RCC 7860 (cell line): Measurements from ENCODE around the gene AKR1B15.

Experiments
- DNase-seq: peaks from one replicate; pipeline ENCODE4 v3.0.0-alpha.2; 2015; ENCODE audit warnings: low spot score
- FAIRE-seq: peaks from 2 replicates; lab custom pipeline; 2012; peaks lifted over from hg19 to GRCh38; lab: Jason Lieb, UNC

AKR1B15 gene

DNA sequence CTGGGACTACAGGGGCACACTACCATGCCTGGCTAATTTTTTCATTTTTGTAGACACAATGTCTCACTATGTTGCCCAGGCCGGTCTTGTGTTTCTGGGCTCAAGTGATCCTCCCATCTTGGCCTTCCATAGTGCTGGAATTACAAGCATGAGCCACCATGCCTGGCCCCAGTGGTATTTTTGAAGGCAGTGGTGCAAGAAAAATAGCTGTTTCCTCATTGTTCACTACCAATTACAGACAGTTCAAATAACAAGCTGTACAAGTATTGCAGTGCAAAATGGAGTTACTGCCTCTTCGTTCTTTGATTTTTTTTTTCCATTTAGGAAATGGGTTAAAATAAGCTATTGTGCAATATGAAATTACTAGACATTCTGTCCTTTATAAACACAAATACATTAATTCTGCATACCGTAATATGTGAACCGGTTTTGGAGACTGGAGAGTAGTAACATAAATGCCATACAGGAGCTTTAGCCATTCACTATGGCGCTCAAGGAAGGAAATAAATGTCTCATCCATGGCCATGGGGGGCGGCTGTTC lies 62.8 kb downstream of the AKR1B15 start:
- no peak for FAIRE-seq
- DNase-seq = no peak

DNA sequence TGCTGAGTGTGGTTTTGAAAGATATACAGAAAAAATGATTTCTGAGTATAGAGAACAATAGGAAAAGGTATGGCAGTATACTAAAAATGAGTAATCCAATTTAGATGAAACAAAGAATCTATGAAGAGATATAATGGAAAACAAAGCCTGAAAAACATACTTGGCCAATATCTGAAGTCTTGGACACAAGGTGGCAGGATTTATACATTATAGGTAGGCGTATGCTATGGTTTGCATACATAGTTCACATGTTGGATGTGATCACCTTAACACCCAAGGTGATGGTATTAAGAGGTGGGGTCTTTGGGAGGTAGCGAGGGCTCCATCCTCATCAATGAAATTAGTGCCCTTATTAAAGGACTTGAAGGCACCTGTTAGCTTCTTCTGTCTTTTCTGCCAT lies 63.3 kb downstream of the AKR1B15 start:
- DNase-seq (no peak), FAIRE-seq (no peak)

DNA sequence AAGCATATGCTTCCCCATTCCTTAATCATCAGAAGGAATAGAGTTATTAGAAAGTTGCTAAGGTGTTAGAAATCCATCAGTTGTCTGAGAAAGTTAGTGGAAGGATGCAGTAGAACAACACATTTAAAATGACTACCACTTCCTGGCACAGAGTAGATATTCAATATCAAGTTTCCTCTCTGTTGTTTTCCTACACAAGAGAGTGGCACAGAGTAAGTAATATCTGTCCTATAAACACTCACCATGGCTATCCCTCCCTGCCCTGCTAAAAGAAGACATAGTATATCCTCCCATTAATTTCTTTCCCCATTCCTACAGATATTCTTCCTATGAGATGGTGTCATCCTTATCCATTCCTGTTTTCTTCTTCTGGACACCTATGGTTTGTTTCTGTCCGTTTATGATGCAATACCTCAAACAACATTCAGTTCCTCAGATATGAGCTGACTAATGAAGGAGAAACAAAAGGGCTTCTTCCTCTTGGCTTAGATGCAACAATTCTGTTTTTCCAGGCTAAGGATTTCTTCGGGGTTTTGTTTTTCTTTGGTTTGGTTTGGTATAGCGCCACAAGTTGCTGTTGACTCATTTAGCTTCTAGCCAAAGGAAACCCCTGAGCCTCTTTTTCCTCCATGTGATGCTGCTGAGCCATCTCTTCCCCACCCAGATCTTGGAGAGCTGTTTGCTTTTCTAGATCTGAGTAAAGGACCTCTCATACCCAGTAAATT lies 64.9 kb downstream of the AKR1B15 start:
- DNase-seq = peak; percentile 85

DNA sequence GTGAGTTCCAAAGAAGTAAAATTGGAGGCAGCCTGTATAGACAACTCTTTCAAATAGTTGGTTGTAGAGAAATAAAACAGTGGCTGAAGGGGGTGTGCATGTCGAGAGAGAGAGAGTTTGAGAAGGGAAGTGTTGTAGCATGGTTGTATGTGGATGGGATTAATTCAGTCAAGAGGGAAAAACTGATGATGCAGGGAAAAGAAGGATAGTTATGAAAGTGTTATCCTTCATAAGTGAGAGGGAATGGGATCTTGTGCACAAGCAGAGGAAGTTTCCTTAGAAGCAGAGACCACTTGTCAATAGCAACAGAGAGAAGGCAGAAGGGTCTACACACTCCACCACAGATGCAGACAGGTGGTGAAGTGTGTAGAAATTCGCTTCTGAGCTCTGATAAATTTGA lies 67.7 kb downstream of the AKR1B15 start:
- DNase-seq (no peak), FAIRE-seq (no peak)

More for the DNA sequence above, 64.9 kb downstream of the AKR1B15 start:
- FAIRE-seq = peak; percentile 76

DNA sequence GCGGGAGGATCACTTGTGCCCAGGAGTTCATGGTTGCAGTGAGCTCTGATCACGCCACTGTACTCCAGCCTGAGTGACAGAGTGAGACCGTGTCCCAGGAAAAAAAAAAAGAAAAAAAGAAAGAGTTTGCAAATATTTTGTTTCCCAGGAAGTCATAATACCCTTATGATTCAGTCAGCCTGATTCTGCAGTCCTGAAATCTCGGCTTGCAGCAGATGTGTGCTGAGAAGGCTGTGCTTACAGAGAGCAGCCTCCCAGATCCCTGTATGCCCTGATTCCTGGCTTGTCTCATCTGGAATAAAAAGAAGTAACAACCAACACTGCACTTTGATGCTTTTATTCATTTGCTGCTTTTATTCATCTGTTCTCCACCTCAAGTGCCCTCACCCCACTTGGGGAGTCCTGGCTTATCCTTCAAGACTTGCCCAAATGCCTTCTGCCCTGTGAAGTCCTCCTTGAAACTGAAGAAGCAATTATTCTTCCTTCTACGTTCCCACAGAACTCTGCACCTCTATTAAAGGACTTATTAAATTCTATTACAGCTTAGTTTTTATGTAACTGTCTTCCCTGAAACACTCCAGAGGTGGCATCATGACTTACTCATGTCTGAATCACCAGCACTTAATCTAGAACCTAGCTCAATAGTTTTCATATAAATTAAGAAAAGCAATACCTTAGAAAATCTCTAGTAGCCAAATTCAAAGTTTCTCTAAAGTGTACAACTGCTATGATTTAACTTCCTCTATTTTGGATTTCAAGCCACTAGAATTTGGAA lies 70.0 kb downstream of the AKR1B15 start:
- DNase-seq (peak; percentile 62), FAIRE-seq (peak; percentile 84)

DNA sequence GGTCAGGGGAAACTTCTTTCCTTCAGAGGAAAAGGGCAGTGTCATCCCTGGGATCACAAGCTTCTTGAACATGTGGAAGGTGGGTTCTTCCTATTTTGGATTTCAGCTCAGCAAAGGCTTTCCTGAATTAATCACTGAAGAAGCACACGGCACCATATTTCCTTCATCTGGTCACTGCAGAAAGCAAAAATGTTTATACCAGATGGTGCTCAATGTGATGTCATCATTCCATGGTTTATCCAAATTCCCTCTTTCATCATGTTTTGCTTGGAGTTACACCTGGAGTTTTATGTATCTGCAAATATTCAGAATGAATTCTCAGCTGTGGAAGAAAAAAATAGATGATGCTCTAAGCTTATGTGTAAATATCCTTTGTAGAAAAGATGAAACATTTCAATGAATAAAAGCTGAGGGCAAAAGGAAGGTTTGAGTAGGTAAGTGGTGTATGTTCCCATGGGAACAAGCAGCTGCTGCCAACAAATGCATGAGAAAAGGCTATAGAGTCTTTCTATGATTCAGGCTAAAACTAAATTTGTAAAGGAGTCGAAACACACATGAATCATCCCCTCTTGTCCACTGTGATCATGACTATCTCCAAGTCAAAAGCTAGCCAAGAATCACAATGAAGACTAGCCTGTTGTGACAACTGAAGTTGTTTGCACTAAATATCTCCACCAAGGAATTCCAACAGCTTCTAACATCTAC lies 70.9 kb downstream of the AKR1B15 start:
- DNase-seq (peak; percentile 95), FAIRE-seq (peak; percentile 56)

DNA sequence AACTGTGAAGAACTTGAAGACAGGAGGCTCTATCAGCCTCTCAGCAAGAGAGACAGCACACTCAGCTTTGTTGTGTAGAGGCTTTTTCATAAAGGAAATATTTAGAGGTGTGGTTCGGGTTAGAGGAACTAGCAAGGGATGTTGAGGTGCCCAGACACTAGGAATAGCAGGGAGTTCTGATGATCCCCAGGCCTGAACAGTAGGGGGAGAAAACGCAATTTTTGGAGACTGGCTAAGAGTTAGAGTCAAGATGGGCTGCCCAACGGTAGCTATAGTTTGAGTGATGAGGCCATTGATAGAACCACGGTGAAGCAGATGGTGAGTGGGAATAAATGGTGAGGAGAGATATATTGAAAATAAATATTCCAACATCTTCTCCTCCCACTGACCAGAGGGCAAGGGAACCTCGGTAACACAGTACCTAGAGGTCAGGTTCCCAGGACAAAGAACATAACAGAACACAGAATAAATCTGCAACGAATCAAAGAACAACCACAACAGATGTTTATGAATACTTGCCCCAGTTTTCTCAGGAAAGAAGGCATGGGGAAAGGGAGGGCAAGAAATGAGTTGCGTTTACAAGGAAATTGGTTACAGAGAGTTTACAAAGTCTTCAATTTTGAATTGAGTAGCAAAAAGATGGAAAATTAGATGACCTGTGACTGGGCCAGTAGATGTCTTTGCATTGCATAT lies 73.5 kb downstream of the AKR1B15 start:
- DNase-seq (no peak), FAIRE-seq (no peak)

DNA sequence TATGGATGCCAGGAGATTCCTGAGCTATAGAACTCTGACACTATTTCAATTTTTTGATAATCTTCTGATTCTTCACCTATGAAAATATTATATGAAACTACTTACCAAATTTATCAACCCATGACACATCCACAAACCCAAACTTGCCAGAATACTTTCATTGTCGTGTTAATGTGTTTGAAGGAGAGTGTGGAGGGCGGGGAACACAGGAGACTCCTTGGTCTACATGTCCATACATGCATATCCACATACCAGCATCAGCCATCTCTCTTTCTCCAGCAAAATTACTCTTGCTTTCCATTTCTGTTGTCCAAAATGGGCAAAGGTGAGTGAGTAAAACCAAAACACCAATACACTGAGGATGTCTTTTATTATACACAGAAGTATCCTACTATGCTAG lies 74.3 kb downstream of the AKR1B15 start:
- DNase-seq (no peak), FAIRE-seq (no peak)

DNA sequence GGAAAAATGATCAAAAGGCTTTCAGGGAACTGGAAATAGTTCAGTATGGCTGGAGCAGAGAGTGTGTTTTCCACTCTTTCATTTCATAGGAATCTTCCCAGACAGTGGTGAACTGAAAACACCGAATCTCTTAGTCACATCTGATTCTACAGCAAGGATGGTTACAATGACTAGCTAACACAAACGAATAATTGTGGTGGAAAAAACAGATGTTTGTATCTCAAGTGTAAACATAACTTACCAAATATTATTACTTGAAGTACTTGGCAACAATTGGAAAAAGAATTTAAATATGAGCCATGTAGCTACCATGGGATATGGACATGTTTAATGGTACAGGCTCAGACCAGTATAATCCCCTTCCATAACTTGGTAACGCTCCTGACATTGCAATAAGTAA lies 76.6 kb downstream of the AKR1B15 start:
- no peak for FAIRE-seq
- no peak for DNase-seq

DNA sequence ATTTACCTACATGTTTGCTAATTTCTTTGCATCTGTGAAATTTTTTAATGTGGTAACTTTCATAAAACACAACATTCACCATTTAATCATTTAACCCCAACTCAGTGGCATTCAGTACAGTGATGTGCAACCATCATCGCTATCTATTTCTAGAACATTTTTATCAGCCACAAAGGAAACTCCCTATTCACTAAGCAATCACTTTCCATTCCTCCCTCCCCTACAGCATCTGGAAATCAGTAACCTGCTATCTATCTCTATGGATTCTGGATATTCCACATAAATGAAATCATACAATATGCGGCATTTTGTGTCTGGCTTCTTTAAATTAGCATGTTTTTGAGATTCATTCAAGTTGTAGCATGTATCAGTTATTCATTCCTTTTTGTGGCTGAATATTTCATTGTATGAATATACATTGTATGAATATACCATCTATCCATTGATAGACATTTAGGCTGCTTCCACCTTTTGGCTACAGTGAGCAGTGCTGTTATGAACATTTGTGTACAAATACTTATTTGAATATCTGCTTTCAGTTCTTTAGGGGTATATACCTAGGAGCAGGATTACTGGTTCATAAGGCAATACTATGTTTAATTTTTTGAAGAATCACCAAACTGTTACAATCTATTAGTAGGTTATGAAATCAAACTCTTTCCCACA lies 78.3 kb downstream of the AKR1B15 start:
- DNase-seq (no peak), FAIRE-seq (no peak)

DNA sequence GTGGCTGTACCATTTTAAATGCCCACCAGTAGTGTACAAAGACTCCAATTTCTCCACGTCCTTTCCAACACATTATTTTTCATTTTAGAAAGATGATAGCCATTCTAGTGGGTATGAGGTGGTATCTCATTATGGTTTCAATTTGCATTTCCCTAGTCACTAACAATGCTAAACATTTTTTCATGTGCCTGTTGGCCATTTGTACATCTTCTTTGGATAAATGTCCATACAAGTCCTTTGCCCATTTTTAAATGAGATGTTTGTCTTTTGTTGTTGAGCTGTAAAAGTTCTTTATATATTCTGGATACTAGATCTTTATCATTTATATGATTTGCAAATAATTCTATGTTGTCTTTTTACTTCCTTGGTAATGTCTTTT lies 78.9 kb downstream of the AKR1B15 start:
- FAIRE-seq (no peak), DNase-seq (no peak)

DNA sequence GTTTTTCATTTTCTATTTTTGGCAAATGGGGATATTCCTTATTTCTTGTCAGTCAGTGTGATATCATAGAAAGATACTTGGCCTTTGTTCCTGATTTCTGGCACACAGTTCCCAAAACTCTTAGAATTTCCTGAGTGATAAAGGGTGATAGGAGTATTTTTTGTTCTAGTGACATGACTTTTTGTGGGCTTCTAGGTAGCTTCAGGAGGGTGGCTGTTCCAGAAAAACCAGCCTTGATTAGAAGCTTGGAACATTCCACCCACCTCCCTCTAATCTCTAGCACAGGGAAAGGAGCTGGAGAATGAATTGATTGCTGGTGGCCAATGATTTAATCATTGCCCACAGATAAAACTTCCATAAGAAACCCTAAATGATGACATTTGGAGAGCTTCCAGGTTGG lies 80.5 kb downstream of the AKR1B15 start:
- FAIRE-seq = no peak

More for the DNA sequence above, 80.5 kb downstream of the AKR1B15 start:
- no peak for DNase-seq
